Measurements from ENCODE around the gene GPC3. TPM values are rescaled to one million over a fixed set of nuclear protein-coding genes. Genes with fewer than 3 reads are reported as not detected.

Gene GPC3
- polyA plus RNA-seq, 2 of the 4 experiments (the other 2 are of a cell fraction) = not detected

DNA sequence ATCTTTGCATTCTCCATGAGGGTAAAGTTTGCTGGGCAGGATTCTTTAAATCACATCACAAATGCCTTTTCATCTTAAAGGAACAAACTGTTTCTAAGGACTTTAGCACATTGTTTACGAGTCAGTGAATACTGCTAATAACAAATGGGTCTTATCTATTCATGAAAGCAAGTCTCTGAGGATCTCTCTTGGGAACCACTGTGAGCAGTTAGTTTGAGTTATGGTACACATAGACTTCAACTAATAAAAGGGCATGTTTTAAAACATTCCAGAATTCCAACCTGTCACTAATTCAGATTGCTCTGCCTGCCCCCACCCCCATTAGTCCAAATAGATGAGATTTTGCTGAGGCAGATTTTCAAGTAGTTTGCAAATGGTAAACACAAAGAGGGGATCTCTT, 22.3 kb upstream of the GPC3 start:
- Histone ChIP-seq H3K9me3 (no peaks in the 10 kb centered on the region), H3K4me2 (no peak overlapping the region), H3K4me1 (no peaks in the 10 kb centered on the region), H3K27ac (no peak overlapping the region), H3K4me3 (no peak overlapping the region)
- CTCF ChIA-PET = no interaction called here
- DNase-seq (ENCODE audit: low read depth in 1 of 2, low spot score in 1 of 2) (no peak), FAIRE-seq (peak; percentile 92), ATAC-seq (no peak)
- TF ChIP-seq TP53 (CRISPR knock-in tag; IDR thresholded peaks at IDR 0.05) (no peak), PHF8 (IDR thresholded peaks at IDR 0.05; ENCODE audit: borderline replicate concordance, low read depth) (no peak), NR3C1 (IDR thresholded peaks at IDR 0.05) (no peak), HOXB13 (CRISPR knock-in tag; IDR thresholded peaks at IDR 0.05; ENCODE audit: low read depth) (no peak)
- TF ChIP-seq, protein P1, sequence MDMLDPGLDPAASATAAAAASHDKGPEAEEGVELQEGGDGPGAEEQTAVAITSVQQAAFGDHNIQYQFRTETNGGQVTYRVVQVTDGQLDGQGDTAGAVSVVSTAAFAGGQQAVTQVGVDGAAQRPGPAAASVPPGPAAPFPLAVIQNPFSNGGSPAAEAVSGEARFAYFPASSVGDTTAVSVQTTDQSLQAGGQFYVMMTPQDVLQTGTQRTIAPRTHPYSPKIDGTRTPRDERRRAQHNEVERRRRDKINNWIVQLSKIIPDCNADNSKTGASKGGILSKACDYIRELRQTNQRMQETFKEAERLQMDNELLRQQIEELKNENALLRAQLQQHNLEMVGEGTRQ (IDR thresholded peaks at IDR 0.05) = no peak
- TF ChIP-seq, protein P2, sequence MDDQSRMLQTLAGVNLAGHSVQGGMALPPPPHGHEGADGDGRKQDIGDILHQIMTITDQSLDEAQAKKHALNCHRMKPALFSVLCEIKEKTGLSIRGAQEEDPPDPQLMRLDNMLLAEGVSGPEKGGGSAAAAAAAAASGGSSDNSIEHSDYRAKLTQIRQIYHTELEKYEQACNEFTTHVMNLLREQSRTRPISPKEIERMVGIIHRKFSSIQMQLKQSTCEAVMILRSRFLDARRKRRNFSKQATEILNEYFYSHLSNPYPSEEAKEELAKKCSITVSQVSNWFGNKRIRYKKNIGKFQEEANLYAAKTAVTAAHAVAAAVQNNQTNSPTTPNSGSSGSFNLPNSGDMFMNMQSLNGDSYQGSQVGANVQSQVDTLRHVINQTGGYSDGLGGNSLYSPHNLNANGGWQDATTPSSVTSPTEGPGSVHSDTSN (IDR thresholded peaks at IDR 0.05) = no peak
- 0% methylated on average over 1 of the region's 1 CpG for WGBS (ENCODE audit: missing lambda C conversion rate)
- POLR2A ChIA-PET = no interaction called here

DNA sequence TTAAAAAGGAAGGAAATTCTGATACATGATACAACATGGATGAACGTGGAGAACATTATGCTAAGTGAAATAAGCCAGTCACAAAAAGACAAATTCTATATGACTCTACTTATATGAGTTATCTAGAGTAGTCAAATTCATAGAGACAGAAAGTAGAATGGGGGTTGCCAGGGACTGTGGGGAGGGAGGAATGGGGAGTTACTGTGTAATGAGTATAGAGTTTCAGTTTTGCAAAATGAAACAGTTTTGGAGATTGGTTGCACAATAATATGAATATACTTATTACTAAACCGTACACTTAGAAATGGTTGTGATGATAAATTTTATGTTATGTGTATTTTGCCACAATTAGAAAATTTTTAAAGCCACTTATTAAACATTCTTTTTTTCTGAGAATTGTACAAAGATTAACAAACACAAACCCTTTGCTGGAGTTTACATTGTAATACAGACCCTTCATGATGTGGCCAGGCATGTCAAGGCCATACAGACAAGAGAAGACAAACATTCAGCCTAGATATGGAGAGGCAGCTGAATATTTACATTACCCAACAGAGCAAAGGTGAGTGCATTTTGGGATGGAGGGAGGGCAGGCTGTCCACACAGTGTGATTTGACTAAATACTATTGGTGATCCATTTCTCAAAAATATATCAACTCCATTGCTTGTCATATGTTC, 21.2 kb upstream of the GPC3 start:
- FAIRE-seq (peak; percentile 99), ATAC-seq (no peak)
- TF ChIP-seq MAZ (IDR thresholded peaks at IDR 0.05; ENCODE audit: borderline replicate concordance, low read depth, low read length) (no peak), ESRRA (IDR thresholded peaks at IDR 0.05; ENCODE audit: borderline replicate concordance, low read length) (no peak), ZNF302 (CRISPR knock-in tag; IDR thresholded peaks at IDR 0.05) (no peak), FOSL2 (IDR thresholded peaks at IDR 0.05) (no peak), FOSL2 (CRISPR knock-in tag; IDR thresholded peaks at IDR 0.05) (no peak), CBX2 (IDR thresholded peaks at IDR 0.05; ENCODE audit: borderline replicate concordance, low read depth) (no peak), CBX8 (IDR thresholded peaks at IDR 0.05) (no peak), TP53 (CRISPR knock-in tag; IDR thresholded peaks at IDR 0.05) (no peak)
- TF ChIP-seq, protein P3, sequence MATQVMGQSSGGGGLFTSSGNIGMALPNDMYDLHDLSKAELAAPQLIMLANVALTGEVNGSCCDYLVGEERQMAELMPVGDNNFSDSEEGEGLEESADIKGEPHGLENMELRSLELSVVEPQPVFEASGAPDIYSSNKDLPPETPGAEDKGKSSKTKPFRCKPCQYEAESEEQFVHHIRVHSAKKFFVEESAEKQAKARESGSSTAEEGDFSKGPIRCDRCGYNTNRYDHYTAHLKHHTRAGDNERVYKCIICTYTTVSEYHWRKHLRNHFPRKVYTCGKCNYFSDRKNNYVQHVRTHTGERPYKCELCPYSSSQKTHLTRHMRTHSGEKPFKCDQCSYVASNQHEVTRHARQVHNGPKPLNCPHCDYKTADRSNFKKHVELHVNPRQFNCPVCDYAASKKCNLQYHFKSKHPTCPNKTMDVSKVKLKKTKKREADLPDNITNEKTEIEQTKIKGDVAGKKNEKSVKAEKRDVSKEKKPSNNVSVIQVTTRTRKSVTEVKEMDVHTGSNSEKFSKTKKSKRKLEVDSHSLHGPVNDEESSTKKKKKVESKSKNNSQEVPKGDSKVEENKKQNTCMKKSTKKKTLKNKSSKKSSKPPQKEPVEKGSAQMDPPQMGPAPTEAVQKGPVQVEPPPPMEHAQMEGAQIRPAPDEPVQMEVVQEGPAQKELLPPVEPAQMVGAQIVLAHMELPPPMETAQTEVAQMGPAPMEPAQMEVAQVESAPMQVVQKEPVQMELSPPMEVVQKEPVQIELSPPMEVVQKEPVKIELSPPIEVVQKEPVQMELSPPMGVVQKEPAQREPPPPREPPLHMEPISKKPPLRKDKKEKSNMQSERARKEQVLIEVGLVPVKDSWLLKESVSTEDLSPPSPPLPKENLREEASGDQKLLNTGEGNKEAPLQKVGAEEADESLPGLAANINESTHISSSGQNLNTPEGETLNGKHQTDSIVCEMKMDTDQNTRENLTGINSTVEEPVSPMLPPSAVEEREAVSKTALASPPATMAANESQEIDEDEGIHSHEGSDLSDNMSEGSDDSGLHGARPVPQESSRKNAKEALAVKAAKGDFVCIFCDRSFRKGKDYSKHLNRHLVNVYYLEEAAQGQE (IDR thresholded peaks at IDR 0.05) = no peak

DNA sequence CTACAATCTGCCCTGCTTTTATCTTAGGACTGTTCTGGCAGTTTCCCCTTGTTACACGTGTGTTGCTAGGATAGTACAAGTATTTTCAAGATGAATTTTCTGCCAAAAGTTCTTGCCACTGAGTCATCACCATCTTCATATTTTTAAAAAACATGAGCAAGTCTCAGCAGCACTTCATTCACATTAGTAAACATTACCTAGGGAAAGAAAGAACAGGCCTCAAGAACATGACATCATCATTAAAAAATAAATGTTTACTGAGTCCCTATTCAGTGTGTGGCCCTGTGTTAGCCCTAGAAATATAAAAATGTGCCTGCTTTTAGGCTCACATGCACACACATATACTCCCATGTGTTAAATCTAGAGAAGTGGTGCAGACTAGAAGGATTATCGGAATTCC, 18.7 kb upstream of the GPC3 start:
- TF ChIP-seq, protein P3 (IDR thresholded peaks at IDR 0.05) = no peak
- TF ChIP-seq PHF8 (IDR thresholded peaks at IDR 0.05; ENCODE audit: borderline replicate concordance, low read depth) = no peak
- no peak for TF ChIP-seq FOSB (CRISPR knock-in tag; IDR thresholded peaks at IDR 0.05)
- no peak for TF ChIP-seq RCOR1 (IDR thresholded peaks at IDR 0.05; ENCODE audit: low read depth, low read length)
- no peak for TF ChIP-seq TFCP2L1 (CRISPR knock-in tag; IDR thresholded peaks at IDR 0.05)
- TF ChIP-seq, protein P4, sequence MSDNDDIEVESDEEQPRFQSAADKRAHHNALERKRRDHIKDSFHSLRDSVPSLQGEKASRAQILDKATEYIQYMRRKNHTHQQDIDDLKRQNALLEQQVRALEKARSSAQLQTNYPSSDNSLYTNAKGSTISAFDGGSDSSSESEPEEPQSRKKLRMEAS (IDR thresholded peaks at IDR 0.05) = no peak
- TF ChIP-seq RFX5 (IDR thresholded peaks at IDR 0.05) = no peak
- TF ChIP-seq CBX8 (IDR thresholded peaks at IDR 0.05) = no peak
- TF ChIP-seq HDAC2 (IDR thresholded peaks at IDR 0.05) = no peak
- TF ChIP-seq TP53 (CRISPR knock-in tag; IDR thresholded peaks at IDR 0.05) = no peak
- no peak for TF ChIP-seq FOXS1 (CRISPR knock-in tag; IDR thresholded peaks at IDR 0.05)
- no peak for TF ChIP-seq SMC3 (IDR thresholded peaks at IDR 0.05)
- ChIA-PET POLR2A (no interaction called here), CTCF (no interaction called here)
- 27% methylated on average over 2 of the region's 2 CpGs for WGBS (ENCODE audit: missing lambda C conversion rate)
- no peaks in the 10 kb centered on the region for H3K9me3 ChIP-seq
- ATAC-seq (no peak), FAIRE-seq (no peak), DNase-seq (ENCODE audit: low read depth in 1 of 2, low spot score in 1 of 2) (no peak)
- no peak overlapping the region for H3K4me3 ChIP-seq
- no peak overlapping the region for H3K4me2 ChIP-seq
- no peaks in the 10 kb centered on the region for H3K4me1 ChIP-seq
- no peak overlapping the region for H3K27ac ChIP-seq

More for the DNA sequence above, 21.2 kb upstream of the GPC3 start:
- DNase-seq (ENCODE audit: low read depth in 1 of 2, low spot score in 1 of 2) = no peak
- CTCF ChIA-PET = no interaction called here
- POLR2A ChIA-PET = no interaction called here
- Histone ChIP-seq H3K4me2 (no peak overlapping the region), H3K9me3 (no peaks in the 10 kb centered on the region), H3K4me3 (no peak overlapping the region), H3K4me1 (no peaks in the 10 kb centered on the region), H3K27ac (no peak overlapping the region)
- 3% methylated on average over 2 of the region's 2 CpGs for whole genome bisulfite sequencing (ENCODE audit: missing lambda C conversion rate)
